ENCODE measurements around the gene SHLD2. TPM values are rescaled to one million over a fixed set of nuclear protein-coding genes. Genes with fewer than 3 reads are reported as not detected.

Gene SHLD2
- total and polyA plus RNA-seq, 2 of the 13 experiments (the other 11 are each of a cell fraction or from before 2014, with no cell fraction given): 25.7 to 53.7 TPM

- H3K36me3 ChIP-seq (replicated peaks in 1 of 2; ENCODE audit: control insufficient read depth in 1 of 2, insufficient read depth in 2 of 2, low read length in 2 of 2): peaks cover 2 to 18% of the 10 kb centered on the region in 2 experiments
- peak overlapping the region; percentile 83 for H3K9ac ChIP-seq (ENCODE audit: insufficient read depth, low read depth, low read length)
- in situ Hi-C loops (cut with HindIII; ENCODE audit: extremely low pct_ligation_motif_present, low pct_unique_long_range_greater_than_20kb) (no loop called here), intact Hi-C loops (cut with micrococcal nuclease; ENCODE audit: unreplicated experiment) (loop anchor here (2.0 kb wide), 1 partner anchor 43 kb away; no protein-coding TSS in a partner anchor)
- peak overlapping the region; percentile 81 for H3K27ac ChIP-seq (ENCODE audit: extremely low read length, insufficient read depth, low read length)
- H4K20me1 ChIP-seq (ENCODE audit: insufficient read depth, low read length): peaks cover 33% of the 10 kb centered on the region
- BruUV-seq (replicated peaks): TSS peak; percentile 41
- H3K4me1 ChIP-seq (ENCODE audit: insufficient read depth, low read length): peaks cover 53% of the 10 kb centered on the region
- peaks cover 89% of the 10 kb centered on the region for H3K79me2 ChIP-seq (ENCODE audit: insufficient read depth, low read length)
- POLR2A ChIA-PET: interaction anchor here (1.1 to 1.9 kb wide), 4 partner anchors 10 to 769 kb away, joined by 3 to 14 read pairs (median 7); partner anchors contain the start of genes KLLN and PTEN
- no peaks in the 10 kb centered on the region for H3K9me3 ChIP-seq (ENCODE audit: low read length)
- peak overlapping the region; percentile 78 to 91 (median 90) for H3K4me3 ChIP-seq (replicated peaks in 1 of 3; ENCODE audit: insufficient read depth in 1 of 3, low read depth in 2 of 3, low read length in 3 of 3)
- CTCF ChIA-PET (ENCODE audit: low intra/inter-chr PET ratio, low total read pairs): no interaction called here
- FAIRE-seq (no peak), ATAC-seq (peak; percentile 8), DNase-seq (ENCODE audit: low spot score) (no peak)
- peak overlapping the region; percentile 84 for H3K4me2 ChIP-seq (ENCODE audit: low read depth, low read length)
- no peak overlapping the region for H2AFZ ChIP-seq (ENCODE audit: low read length)
- H3K27me3 ChIP-seq (ENCODE audit: control insufficient read depth in 1 of 2, insufficient read depth in 2 of 2, low read length in 2 of 2): no peaks in the 10 kb centered on the region; a peak in 1 of 5 replicates
- WGBS (ENCODE audit: low lambda C conversion rate): under 1% methylated on average over 13 of the region's 39 CpGs
- TF ChIP-seq MAF1 (CRISPR knock-in tag; IDR thresholded peaks at IDR 0.05; ENCODE audit: borderline replicate concordance) (no peak), SSRP1 (CRISPR knock-in tag; IDR thresholded peaks at IDR 0.05) (peak; percentile 68; the same call in 1 of the 2 replicates), NAIF1 (CRISPR knock-in tag; IDR thresholded peaks at IDR 0.05; ENCODE audit: borderline replicate concordance) (no peak), ZNF501 (CRISPR knock-in tag; IDR thresholded peaks at IDR 0.05) (no peak), KDM5B (CRISPR knock-in tag; IDR thresholded peaks at IDR 0.05; ENCODE audit: borderline replicate concordance) (no peak), ZNF274 (CRISPR knock-in tag; IDR thresholded peaks at IDR 0.05) (no peak), SP140L (CRISPR knock-in tag; IDR thresholded peaks at IDR 0.05; ENCODE audit: borderline replicate concordance) (0 out of 2 replicates have a peak, but pooled peaks have one; percentile 9), ZNF224 (CRISPR knock-in tag; IDR thresholded peaks at IDR 0.05) (no peak), ZNF687 (CRISPR knock-in tag; IDR thresholded peaks at IDR 0.05) (peak; percentile 65), ZNF20 (CRISPR knock-in tag; IDR thresholded peaks at IDR 0.05) (0 out of 2 replicates have a peak, but pooled peaks have one; percentile 54), MAFK (conservative IDR thresholded peaks at IDR 0.05 in 1 of 2, IDR thresholded peaks at IDR 0.05 in 1 of 2; ENCODE audit: low read length in 2 of 2) (peak; percentile 64 to 74)
- TF ChIP-seq, protein P1, sequence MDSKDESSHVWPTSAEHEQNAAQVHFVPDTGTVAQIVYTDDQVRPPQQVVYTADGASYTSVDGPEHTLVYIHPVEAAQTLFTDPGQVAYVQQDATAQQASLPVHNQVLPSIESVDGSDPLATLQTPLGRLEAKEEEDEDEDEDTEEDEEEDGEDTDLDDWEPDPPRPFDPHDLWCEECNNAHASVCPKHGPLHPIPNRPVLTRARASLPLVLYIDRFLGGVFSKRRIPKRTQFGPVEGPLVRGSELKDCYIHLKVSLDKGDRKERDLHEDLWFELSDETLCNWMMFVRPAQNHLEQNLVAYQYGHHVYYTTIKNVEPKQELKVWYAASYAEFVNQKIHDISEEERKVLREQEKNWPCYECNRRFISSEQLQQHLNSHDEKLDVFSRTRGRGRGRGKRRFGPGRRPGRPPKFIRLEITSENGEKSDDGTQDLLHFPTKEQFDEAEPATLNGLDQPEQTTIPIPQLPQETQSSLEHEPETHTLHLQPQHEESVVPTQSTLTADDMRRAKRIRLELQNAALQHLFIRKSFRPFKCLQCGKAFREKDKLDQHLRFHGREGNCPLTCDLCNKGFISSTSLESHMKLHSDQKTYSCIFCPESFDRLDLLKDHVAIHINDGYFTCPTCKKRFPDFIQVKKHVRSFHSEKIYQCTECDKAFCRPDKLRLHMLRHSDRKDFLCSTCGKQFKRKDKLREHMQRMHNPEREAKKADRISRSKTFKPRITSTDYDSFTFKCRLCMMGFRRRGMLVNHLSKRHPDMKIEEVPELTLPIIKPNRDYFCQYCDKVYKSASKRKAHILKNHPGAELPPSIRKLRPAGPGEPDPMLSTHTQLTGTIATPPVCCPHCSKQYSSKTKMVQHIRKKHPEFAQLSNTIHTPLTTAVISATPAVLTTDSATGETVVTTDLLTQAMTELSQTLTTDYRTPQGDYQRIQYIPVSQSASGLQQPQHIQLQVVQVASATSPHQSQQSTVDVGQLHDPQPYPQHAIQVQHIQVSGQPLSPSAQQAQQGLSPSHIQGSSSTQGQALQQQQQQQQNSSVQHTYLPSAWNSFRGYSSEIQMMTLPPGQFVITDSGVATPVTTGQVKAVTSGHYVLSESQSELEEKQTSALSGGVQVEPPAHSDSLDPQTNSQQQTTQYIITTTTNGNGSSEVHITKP (CRISPR knock-in tag; IDR thresholded peaks at IDR 0.05; ENCODE audit: low read depth): no peak
- TF ChIP-seq, protein P2, sequence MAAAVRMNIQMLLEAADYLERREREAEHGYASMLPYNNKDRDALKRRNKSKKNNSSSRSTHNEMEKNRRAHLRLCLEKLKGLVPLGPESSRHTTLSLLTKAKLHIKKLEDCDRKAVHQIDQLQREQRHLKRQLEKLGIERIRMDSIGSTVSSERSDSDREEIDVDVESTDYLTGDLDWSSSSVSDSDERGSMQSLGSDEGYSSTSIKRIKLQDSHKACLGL (CRISPR knock-in tag; IDR thresholded peaks at IDR 0.05): no peak
These were observed 1.2 kb upstream of the SHLD2 start for GRCh38 chr10:87093632-87094372.
